PC-9 (cell line): ENCODE measurements around the gene KIAA0232. TPM values are rescaled to one million over a fixed set of nuclear protein-coding genes. Genes with fewer than 3 reads are reported as not detected.

Experiments used
- BruUV-seq: library from RNA; stranded (reverse); fragments of 400-500 nt; replicated peaks from 2 replicates; lab custom pipeline; 2021; lab: Mats Ljungman, UMichigan
- CTCF ChIA-PET: fragments of 300-600 bp; sonication (Branson Sonifier 250); formaldehyde crosslinking; loops from one replicate; lab custom pipeline; 2022; ENCODE audit warnings: antibody characterized with exemption; lab: Charles Lee
- POLR2A ChIA-PET: fragments of 300-600 bp; sonication (Branson Sonifier 250); formaldehyde crosslinking; loops from one replicate; lab custom pipeline; 2022; ENCODE audit warnings: antibody characterized with exemption; ENCODE audit not compliant: unreplicated experiment; lab: Charles Lee
- DNase-seq, 2 experiments: peaks; one replicate each; pipeline versions ENCODE4 v3.0.0 to v3.0.0-alpha.2; 2015 to 2022; ENCODE audit warnings: mixed read lengths in 1 of 2
- H2AFZ ChIP-seq: fragments of 200-600 bp; sonication (generic); 2 replicates; pipeline ENCODE4 v1.8.1; 2017; ENCODE audit warnings: antibody characterized with exemption
- H3F3A ChIP-seq: fragments of 200-600 bp; sonication (generic); 2 replicates; pipeline ENCODE4 v1.8.1; 2017; ENCODE audit warnings: antibody characterized with exemption, mild to moderate bottlenecking, low read depth; ENCODE audit not compliant: insufficient read depth
- H3K27ac ChIP-seq: fragments of 200-600 bp; sonication (generic); 2 replicates; pipeline ENCODE4 v1.6.1; 2016; ENCODE audit warnings: mixed run types
- H3K27me3 ChIP-seq: fragments of 200-600 bp; sonication (generic); 2 replicates; pipeline ENCODE4 v1.6.1; 2016; ENCODE audit warnings: low read depth, mixed run types; ENCODE audit not compliant: insufficient read depth
- H3K36me3 ChIP-seq: fragments of 200-600 bp; sonication (generic); 2 replicates; pipeline ENCODE4 v1.6.1; 2016; ENCODE audit warnings: low read depth, mixed run types
- H3K4me1 ChIP-seq: fragments of 200-600 bp; sonication (generic); replicated peaks from 2 replicates; pipeline ENCODE4 v1.6.1; 2016; ENCODE audit warnings: mixed run types; ENCODE audit not compliant: insufficient read depth
- H3K4me2 ChIP-seq: fragments of 200-600 bp; sonication (generic); 2 replicates; pipeline ENCODE4 v1.6.1; 2017; ENCODE audit warnings: mixed run types
- H3K4me3 ChIP-seq: fragments of 200-600 bp; sonication (generic); 2 replicates; pipeline ENCODE4 v1.6.1; 2016; ENCODE audit warnings: mixed run types
- H3K79me2 ChIP-seq: fragments of 200-600 bp; sonication (generic); 2 replicates; pipeline ENCODE4 v1.6.1; 2017; ENCODE audit warnings: low read depth, mixed run types
- H3K9me2 ChIP-seq: fragments of 200-600 bp; sonication (generic); 2 replicates; pipeline ENCODE4 v1.8.1; 2017; ENCODE audit warnings: mild to moderate bottlenecking; ENCODE audit not compliant: insufficient read depth
- H3K9me3 ChIP-seq: fragments of 200-600 bp; sonication (generic); 2 replicates; pipeline ENCODE4 v1.8.1; 2016; ENCODE audit warnings: low read depth; ENCODE audit not compliant: insufficient read depth
- H4K20me1 ChIP-seq: fragments of 200-600 bp; sonication (generic); 2 replicates; pipeline ENCODE4 v1.8.1; 2017; ENCODE audit not compliant: insufficient read depth
- CTCF ChIP-seq: fragments of 200-600 bp; sonication (generic); conservative IDR thresholded peaks from 2 replicates; pipeline ENCODE4 v1.6.1; 2017; ENCODE audit warnings: mixed run types, antibody characterized with exemption, mild to moderate bottlenecking, moderate library complexity
- EZH2 ChIP-seq: fragments of 200-600 bp; sonication (generic); IDR thresholded peaks from 2 replicates; pipeline ENCODE4 v1.8.0; 2017; ENCODE audit warnings: antibody characterized with exemption, low read depth
- intact Hi-C: fragments of 100-400 bp; cut with micrococcal nuclease; formaldehyde crosslinking; loops from one replicate; pipeline ENCODE4 v1.10.0; 2022; ENCODE audit not compliant: unreplicated experiment
- total RNA-seq: library from RNA; stranded (reverse); gene quantifications from 2 replicates; pipeline ENCODE4 v1.2.3, GENCODE V29; 2021

KIAA0232 gene
- total RNA-seq, 1 experiment from 2014 or later = 24.7 TPM

- BruUV-seq = no TSS peak
- DNase-seq = no peak
- ChIA-PET POLR2A (no interaction called here), CTCF (no interaction called here)
- intact Hi-C loops = no loop called here
- TF ChIP-seq CTCF (no peak), EZH2 (no peak)
- H3K27ac ChIP-seq = no peak overlapping the region
- no peaks in the 10 kb centered on the region for H3K9me3 ChIP-seq
- no peaks in the 10 kb centered on the region for H3K9me2 ChIP-seq
- peaks cover 50% of the 10 kb centered on the region for H3K4me1 ChIP-seq
- H3K4me3 ChIP-seq = no peak overlapping the region
- no peaks in the 10 kb centered on the region for H3K27me3 ChIP-seq
- H4K20me1 ChIP-seq = no peaks in the 10 kb centered on the region
- peaks cover 36% of the 10 kb centered on the region for H3F3A ChIP-seq
- no peak overlapping the region for H2AFZ ChIP-seq
- H3K79me2 ChIP-seq = no peaks in the 10 kb centered on the region
- H3K36me3 ChIP-seq = no peaks in the 10 kb centered on the region
- H3K4me2 ChIP-seq = no peak overlapping the region
Observed at GRCh38 chr4:6777636-6778281, 4.8 kb upstream of the KIAA0232 start.

GRCh38 chr4:6778435-6778834 lies 4.1 kb upstream of the KIAA0232 start:
- Histone ChIP-seq H3F3A (peaks cover 29% of the 10 kb centered on the region; the same call in 1 of the 2 replicates), H3K27ac (no peak overlapping the region), H3K9me2 (no peaks in the 10 kb centered on the region), H3K36me3 (no peaks in the 10 kb centered on the region), H3K4me3 (no peak overlapping the region), H3K9me3 (no peaks in the 10 kb centered on the region), H2AFZ (no peak overlapping the region), H4K20me1 (no peaks in the 10 kb centered on the region), H3K79me2 (peaks cover 4% of the 10 kb centered on the region; the same call in 1 of the 2 replicates), H3K4me2 (no peak overlapping the region), H3K4me1 (peaks cover 43% of the 10 kb centered on the region), H3K27me3 (no peaks in the 10 kb centered on the region)
- intact Hi-C loops = no loop called here
- ChIA-PET POLR2A (no interaction called here), CTCF (interaction anchor here (0.6 kb wide), 1 partner anchor 52 kb away, joined by 8 read pairs; no protein-coding TSS in a partner anchor)
- BruUV-seq = no TSS peak
- no peak for DNase-seq
- TF ChIP-seq CTCF (no peak), EZH2 (no peak)

GRCh38 chr4:6779667-6780565 lies 2.6 kb upstream of the KIAA0232 start:
- CTCF ChIA-PET = interaction anchor here (1.0 kb wide), 1 partner anchor 9 kb away, joined by 4 read pairs; no protein-coding TSS in a partner anchor
- peaks cover 41% of the 10 kb centered on the region for H3K4me1 ChIP-seq
- DNase-seq = peak; percentile 17 to 76
- H3K4me2 ChIP-seq = peak overlapping the region; percentile 33
- POLR2A ChIA-PET = interaction anchor here (0.7 kb wide), 1 partner anchor 62 kb away, joined by 6 read pairs; no protein-coding TSS in a partner anchor
- H3K9me3 ChIP-seq = no peaks in the 10 kb centered on the region
- peaks cover 18% of the 10 kb centered on the region; the same call in 1 of the 2 replicates for H3F3A ChIP-seq
- H4K20me1 ChIP-seq = peaks cover 13% of the 10 kb centered on the region
- no peaks in the 10 kb centered on the region for H3K9me2 ChIP-seq
- intact Hi-C loops = loop anchor here (1.0 to 5.0 kb wide), 3 partner anchors 8 to 287 kb away; partner anchors contain the start of gene GRPEL1
- no peaks in the 10 kb centered on the region for H3K27me3 ChIP-seq
- no peak overlapping the region for H2AFZ ChIP-seq
- peaks cover 17% of the 10 kb centered on the region for H3K79me2 ChIP-seq
- H3K36me3 ChIP-seq = no peaks in the 10 kb centered on the region
- no peak overlapping the region for H3K4me3 ChIP-seq
- TF ChIP-seq EZH2 (no peak), CTCF (no peak)
- H3K27ac ChIP-seq = peak overlapping the region; percentile 44
- BruUV-seq = no TSS peak
